ENCODE data around the gene API5.

Gene API5

GRCh38 chr11:43298397-43298796 is 13.4 kb upstream of the API5 start:
- Histone ChIP-seq H3K9me3 (ENCODE audit: low read length) (0 out of 2 replicates have a peak, but pooled peaks cover 2% of the 10 kb centered on the region), H3K36me3 (ENCODE audit: insufficient read depth, low read length) (no peaks in the 10 kb centered on the region), H3K9me2 (ENCODE audit: low read depth, low read length) (no peaks in the 10 kb centered on the region), H3K4me3 (ENCODE audit: low read depth, low read length, poor library complexity, severe bottlenecking) (no peak overlapping the region), H2AFZ (ENCODE audit: low read length) (no peak overlapping the region), H4K20me1 (ENCODE audit: insufficient read depth, low read length) (no peaks in the 10 kb centered on the region), H3K4me1 (ENCODE audit: insufficient read depth, low read length, severe bottlenecking) (no peaks in the 10 kb centered on the region), H3K79me2 (ENCODE audit: insufficient read depth, low read length) (no peaks in the 10 kb centered on the region), H3K27me3 (ENCODE audit: insufficient read depth, low read length) (no peaks in the 10 kb centered on the region; the same call in 1 of the 2 replicates), H3K4me2 (ENCODE audit: low read length) (no peak overlapping the region), H3K9ac (ENCODE audit: low read length) (no peak overlapping the region), H3F3A (ENCODE audit: insufficient read depth, low read length) (no peaks in the 10 kb centered on the region), H3K27ac (ENCODE audit: low read depth, low read length, poor library complexity, severe bottlenecking) (no peak overlapping the region)
- TF ChIP-seq EZH2 (IDR thresholded peaks at IDR 0.05; ENCODE audit: borderline replicate concordance, low read length) = no peak
- TF ChIP-seq, protein P1, sequence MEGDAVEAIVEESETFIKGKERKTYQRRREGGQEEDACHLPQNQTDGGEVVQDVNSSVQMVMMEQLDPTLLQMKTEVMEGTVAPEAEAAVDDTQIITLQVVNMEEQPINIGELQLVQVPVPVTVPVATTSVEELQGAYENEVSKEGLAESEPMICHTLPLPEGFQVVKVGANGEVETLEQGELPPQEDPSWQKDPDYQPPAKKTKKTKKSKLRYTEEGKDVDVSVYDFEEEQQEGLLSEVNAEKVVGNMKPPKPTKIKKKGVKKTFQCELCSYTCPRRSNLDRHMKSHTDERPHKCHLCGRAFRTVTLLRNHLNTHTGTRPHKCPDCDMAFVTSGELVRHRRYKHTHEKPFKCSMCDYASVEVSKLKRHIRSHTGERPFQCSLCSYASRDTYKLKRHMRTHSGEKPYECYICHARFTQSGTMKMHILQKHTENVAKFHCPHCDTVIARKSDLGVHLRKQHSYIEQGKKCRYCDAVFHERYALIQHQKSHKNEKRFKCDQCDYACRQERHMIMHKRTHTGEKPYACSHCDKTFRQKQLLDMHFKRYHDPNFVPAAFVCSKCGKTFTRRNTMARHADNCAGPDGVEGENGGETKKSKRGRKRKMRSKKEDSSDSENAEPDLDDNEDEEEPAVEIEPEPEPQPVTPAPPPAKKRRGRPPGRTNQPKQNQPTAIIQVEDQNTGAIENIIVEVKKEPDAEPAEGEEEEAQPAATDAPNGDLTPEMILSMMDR (IDR thresholded peaks at IDR 0.05; ENCODE audit: low read length) = no peak

DNA sequence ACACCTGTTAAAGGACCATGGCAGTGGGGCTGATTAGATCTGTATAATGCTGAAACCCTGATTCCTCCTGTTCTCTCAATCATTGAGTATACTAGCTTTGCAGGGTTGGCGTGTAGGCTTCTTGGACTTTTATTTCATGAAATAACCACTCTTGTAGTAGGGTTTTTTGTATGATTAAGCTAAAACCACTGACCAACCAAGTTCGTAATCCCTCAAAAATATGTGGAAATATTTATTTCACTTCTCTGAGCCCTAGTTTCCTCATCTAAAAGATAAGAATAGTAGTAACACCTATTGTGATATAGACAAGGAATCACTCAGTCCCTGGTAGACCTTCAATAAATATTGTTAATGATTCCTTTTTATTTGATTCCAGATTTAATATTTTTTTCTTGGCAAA is 4.2 kb downstream of the API5 start:
- TF ChIP-seq, protein P1 (IDR thresholded peaks at IDR 0.05; ENCODE audit: low read length) = no peak
- TF ChIP-seq EZH2 (IDR thresholded peaks at IDR 0.05; ENCODE audit: borderline replicate concordance, low read length) = no peak
- no peak overlapping the region for H3K4me2 ChIP-seq (ENCODE audit: low read length)
- no peak overlapping the region for H3K9ac ChIP-seq (ENCODE audit: low read length)
- no peaks in the 10 kb centered on the region for H3K9me3 ChIP-seq (ENCODE audit: low read length)
- H4K20me1 ChIP-seq (ENCODE audit: insufficient read depth, low read length) = peaks cover 5% of the 10 kb centered on the region; the same call in 1 of the 2 replicates
- peaks cover 43% of the 10 kb centered on the region for H3K36me3 ChIP-seq (ENCODE audit: insufficient read depth, low read length)
- H3K4me3 ChIP-seq (ENCODE audit: low read depth, low read length, poor library complexity, severe bottlenecking) = no peak overlapping the region
- H3K4me1 ChIP-seq (ENCODE audit: insufficient read depth, low read length, severe bottlenecking) = peaks cover 25% of the 10 kb centered on the region
- no peaks in the 10 kb centered on the region for H3K27me3 ChIP-seq (ENCODE audit: insufficient read depth, low read length)
- peaks cover 64% of the 10 kb centered on the region for H3K79me2 ChIP-seq (ENCODE audit: insufficient read depth, low read length)
- no peak overlapping the region for H3K27ac ChIP-seq (ENCODE audit: low read depth, low read length, poor library complexity, severe bottlenecking)
- no peaks in the 10 kb centered on the region for H3K9me2 ChIP-seq (ENCODE audit: low read depth, low read length)
- H2AFZ ChIP-seq (ENCODE audit: low read length) = no peak overlapping the region
- H3F3A ChIP-seq (ENCODE audit: insufficient read depth, low read length) = no peaks in the 10 kb centered on the region

DNA sequence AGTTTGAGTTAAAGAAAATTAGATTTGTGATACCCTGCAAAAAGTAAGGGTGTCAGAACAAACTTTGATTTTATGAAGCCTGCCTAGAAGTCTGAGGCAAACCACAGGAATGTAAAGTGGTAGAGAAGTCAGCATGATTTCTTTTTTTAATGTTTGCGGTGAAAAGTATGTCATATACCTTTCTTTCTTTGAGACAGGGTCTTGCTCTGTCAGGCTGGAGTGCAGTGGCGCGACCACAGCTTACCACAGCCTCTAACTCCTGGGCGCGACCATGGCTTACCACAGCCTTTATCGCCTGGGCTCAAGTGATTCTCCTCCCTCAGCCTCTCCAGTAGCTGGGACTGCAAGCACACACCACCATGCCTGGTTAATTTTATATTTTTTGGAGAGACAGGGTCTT is 4.7 kb downstream of the API5 start:
- Histone ChIP-seq H3K4me3 (ENCODE audit: low read depth, low read length, poor library complexity, severe bottlenecking) (no peak overlapping the region), H3K79me2 (ENCODE audit: insufficient read depth, low read length) (peaks cover 64% of the 10 kb centered on the region), H3K9me3 (ENCODE audit: low read length) (no peaks in the 10 kb centered on the region), H3K27ac (ENCODE audit: low read depth, low read length, poor library complexity, severe bottlenecking) (no peak overlapping the region), H4K20me1 (ENCODE audit: insufficient read depth, low read length) (peaks cover 5% of the 10 kb centered on the region; the same call in 1 of the 2 replicates), H3K9ac (ENCODE audit: low read length) (no peak overlapping the region), H3K27me3 (ENCODE audit: insufficient read depth, low read length) (no peaks in the 10 kb centered on the region), H3K4me1 (ENCODE audit: insufficient read depth, low read length, severe bottlenecking) (peaks cover 23% of the 10 kb centered on the region), H2AFZ (ENCODE audit: low read length) (no peak overlapping the region), H3K9me2 (ENCODE audit: low read depth, low read length) (no peaks in the 10 kb centered on the region), H3F3A (ENCODE audit: insufficient read depth, low read length) (no peaks in the 10 kb centered on the region), H3K4me2 (ENCODE audit: low read length) (no peak overlapping the region), H3K36me3 (ENCODE audit: insufficient read depth, low read length) (peaks cover 48% of the 10 kb centered on the region)
- TF ChIP-seq EZH2 (IDR thresholded peaks at IDR 0.05; ENCODE audit: borderline replicate concordance, low read length) = no peak
- TF ChIP-seq, protein P1 (IDR thresholded peaks at IDR 0.05; ENCODE audit: low read length) = no peak
